22Rv1 (cell line): ENCODE data around the gene ERMP1.
"Not testable (repeated sequence)": the region's sequence is repeated elsewhere in the genome, so short reads cannot be mapped to it uniquely, and the experiment has no call there.

Experiments used
- H3K27ac ChIP-seq: fragments of 450-650 bp; 2 replicates; pipeline ENCODE4 v1.5.1; 2017
- ZFX ChIP-seq: fragments of 450-650 bp; IDR thresholded peaks from 2 replicates; pipeline ENCODE4 v1.6.1; 2017; ENCODE audit warnings: antibody characterized with exemption, borderline replicate concordance
- TF ChIP-seq, protein P1 (sequence below): fragments of 450-650 bp; IDR thresholded peaks from 2 replicates; pipeline ENCODE4 v1.5.1; 2017; ENCODE audit warnings: mild to moderate bottlenecking

Gene ERMP1

DNA sequence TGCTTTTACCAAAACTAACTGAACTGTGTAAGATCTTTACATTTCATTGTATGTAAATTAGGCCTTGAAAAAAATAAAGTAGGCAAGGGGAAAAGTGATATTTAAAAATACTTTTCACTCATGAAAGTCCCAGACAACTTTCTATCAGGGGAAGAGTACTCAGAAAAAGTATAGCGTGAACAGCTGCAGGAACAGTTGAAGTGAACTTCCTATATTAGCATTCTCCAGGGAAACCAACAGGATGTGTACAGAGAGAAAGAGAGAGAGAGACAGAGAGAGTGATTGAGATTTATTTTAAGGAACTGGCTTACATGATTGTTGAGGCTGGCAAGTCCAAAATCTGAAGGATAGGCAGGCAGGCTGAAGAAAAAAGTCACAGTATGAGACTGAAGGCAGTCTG lies 42.0 kb downstream of the ERMP1 start:
- no peak overlapping the region for H3K27ac ChIP-seq
- TF ChIP-seq, protein P1, sequence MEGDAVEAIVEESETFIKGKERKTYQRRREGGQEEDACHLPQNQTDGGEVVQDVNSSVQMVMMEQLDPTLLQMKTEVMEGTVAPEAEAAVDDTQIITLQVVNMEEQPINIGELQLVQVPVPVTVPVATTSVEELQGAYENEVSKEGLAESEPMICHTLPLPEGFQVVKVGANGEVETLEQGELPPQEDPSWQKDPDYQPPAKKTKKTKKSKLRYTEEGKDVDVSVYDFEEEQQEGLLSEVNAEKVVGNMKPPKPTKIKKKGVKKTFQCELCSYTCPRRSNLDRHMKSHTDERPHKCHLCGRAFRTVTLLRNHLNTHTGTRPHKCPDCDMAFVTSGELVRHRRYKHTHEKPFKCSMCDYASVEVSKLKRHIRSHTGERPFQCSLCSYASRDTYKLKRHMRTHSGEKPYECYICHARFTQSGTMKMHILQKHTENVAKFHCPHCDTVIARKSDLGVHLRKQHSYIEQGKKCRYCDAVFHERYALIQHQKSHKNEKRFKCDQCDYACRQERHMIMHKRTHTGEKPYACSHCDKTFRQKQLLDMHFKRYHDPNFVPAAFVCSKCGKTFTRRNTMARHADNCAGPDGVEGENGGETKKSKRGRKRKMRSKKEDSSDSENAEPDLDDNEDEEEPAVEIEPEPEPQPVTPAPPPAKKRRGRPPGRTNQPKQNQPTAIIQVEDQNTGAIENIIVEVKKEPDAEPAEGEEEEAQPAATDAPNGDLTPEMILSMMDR: no peak
- TF ChIP-seq ZFX: no peak

DNA sequence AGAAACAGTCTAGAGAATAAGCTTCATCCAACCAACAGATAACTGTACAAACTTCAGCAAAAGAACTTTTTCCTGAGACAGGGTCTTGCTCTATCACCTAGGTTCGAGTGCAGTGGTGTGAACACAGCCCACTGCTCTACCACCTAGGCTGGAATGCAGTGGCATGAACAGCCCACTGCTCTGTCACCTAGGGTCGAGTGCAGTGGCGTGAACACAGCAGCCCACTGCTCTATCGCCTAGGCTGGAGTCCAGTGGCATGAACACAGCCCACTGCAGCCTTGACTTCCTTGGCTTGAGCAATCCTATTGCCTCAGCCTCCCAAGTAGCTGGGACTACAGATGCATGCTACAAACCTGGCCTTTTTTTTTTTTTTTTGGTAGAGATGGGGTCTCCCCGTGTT lies 43.4 kb downstream of the ERMP1 start:
- TF ChIP-seq, protein P1: no peak
- no peak for TF ChIP-seq ZFX
- no peak overlapping the region for H3K27ac ChIP-seq

DNA sequence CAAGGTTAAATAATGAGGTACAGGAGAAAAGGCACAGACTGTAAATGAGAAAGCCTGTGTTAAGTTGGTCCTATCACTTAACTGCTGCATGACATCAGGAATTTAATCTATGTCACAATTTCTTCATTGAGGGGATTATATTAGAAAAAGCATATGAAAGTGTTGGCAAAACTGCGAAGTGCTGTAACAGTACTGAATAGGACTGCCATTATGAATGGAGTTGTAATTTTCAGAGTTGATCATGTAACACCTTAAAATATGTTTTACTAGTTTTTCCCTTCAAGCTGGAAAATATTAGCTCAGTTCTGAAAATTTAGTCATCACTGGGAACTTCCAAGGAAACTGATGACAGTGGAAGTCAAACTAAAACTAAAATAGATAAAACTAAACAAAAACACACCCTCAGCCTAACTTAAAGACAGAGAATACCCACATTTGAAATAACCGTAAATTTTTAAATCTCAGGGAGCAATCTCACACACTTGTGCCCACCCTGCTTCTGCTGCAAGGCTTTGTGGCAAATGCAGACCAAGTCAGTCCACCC lies 45.1 kb downstream of the ERMP1 start:
- H3K27ac ChIP-seq: no peak overlapping the region
- TF ChIP-seq, protein P1: no peak
- no peak for TF ChIP-seq ZFX

DNA sequence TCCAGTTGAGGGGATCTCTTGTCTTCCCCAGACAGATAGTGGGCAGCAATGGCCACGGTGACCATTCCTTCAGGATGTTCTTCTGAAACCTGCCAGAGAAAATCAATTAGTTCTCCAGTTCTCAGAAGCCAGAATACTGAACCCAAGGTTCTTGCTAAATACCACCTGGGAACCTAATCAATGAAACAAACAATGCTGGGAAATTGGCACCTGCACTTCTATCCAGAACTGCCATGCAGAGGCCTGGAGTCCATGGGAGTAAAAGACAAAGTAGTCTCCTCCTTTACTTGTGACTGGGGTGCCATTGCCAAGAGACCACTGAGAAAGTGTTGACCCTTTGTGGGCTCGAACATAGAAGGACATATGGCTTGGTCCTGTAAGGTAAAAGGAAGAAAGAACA lies 45.7 kb downstream of the ERMP1 start:
- TF ChIP-seq, protein P1: no peak
- no peak for TF ChIP-seq ZFX
- H3K27ac ChIP-seq: no peak overlapping the region

DNA sequence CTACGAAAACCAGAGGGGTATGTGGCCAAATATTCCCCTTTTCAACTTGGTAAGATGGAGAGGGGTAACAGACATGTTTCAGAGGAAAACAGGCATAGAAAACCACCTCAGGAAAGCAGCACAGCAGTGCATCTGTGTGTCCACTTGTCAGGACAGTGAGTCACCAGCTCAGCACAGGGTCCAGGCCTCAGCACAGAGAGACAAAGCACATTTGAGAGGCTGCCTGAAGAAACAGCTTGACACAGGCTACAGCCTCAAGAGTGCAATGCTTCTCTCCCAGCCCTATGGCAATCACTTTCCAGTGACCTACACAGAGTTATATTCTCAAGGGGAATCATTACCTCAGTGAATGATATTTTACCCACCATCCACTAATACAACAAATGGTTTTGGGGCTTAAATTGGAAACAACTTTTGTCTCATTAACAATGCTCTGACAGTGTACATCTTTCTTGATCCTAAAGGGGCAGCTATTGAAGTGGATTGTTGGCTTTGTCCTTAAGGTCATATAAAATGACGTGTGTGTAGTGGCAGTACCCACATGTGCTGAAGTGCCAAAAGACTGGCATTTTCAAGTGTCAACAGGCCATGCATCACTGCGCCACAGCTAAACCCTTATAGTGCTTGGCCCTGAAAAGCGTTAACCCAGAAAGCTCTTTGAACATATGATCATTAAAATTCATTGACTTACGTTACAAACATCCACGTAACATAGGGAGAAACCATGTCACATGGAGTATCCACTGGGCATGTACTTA lies 46.4 kb downstream of the ERMP1 start:
- H3K27ac ChIP-seq: no peak overlapping the region
- no peak for TF ChIP-seq ZFX
- TF ChIP-seq, protein P1: no peak

DNA sequence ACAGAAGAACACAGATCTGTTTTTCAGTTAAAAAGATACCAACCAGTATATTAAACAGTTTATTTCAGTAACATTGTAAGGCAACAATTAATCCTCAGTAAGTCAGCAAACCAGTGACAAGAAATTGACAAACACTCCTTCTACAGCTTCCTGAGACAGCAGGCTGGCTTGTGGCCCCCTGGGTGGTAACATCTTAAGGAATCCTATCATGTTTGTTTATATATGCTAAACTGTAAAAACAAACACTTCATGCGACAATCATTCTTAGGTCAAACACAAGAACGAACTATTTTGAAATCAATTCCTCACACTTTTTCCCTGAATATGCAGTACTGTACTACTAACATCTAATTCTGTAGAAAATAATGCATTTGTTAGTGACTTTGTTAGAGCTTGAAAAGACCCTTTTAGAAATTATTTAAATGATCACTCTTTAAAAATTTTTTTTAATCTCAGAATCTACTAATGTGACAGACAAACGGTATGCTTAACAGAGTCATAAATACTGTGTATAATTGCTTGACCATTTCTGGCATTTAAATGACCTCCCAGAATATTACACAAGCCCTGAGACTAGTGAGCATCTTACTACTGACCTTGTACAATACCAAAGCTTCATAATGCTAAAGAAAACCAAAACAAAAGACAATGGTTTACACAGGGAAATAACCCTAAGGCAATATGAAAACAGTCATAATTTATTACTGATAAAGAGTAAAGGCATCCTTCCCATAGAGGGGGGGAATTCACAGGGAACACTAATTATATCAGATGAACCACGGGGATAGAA lies 48.2 kb downstream of the ERMP1 start:
- TF ChIP-seq ZFX: no peak
- TF ChIP-seq, protein P1: no peak
- no peak overlapping the region for H3K27ac ChIP-seq

DNA sequence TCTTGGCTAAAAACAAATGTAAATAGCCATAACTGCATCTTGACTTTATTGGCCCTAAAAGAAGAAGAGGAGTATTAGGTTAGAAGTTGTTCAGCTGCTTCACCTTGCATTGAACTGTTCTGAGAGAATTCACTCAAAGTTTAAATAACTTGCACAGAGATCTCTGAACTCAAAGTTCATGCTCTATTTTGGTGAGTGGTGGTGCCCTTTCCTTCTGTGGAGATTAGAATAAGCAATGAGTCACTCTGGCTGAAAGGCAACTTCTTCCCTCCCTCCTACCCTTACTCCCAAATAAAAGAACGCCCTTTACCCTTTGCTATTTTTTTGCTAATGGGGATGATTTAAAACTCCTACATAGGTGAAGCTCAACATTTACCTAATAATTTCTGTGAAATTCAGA lies 48.9 kb downstream of the ERMP1 start:
- no peak overlapping the region for H3K27ac ChIP-seq
- no peak for TF ChIP-seq ZFX
- TF ChIP-seq, protein P1: no peak

DNA sequence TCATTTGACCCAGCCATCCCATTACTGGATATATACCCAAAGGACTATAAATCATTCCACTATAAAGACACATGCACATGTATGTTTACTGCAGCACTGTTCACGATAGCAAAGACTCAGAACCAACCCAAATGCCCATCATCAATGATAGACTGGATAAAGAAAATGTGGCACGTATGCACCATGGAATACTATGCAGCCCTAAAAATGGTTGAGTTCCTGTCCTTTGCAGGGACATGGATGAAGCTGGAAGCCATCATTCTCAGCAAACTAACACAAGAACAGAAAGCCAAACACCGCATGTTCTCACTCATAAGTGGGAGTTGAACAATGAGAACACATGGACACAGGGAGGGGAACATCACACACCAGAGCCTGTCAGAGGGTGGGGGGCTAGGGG lies 49.5 kb downstream of the ERMP1 start:
- H3K27ac ChIP-seq: not testable (repeated sequence)

DNA sequence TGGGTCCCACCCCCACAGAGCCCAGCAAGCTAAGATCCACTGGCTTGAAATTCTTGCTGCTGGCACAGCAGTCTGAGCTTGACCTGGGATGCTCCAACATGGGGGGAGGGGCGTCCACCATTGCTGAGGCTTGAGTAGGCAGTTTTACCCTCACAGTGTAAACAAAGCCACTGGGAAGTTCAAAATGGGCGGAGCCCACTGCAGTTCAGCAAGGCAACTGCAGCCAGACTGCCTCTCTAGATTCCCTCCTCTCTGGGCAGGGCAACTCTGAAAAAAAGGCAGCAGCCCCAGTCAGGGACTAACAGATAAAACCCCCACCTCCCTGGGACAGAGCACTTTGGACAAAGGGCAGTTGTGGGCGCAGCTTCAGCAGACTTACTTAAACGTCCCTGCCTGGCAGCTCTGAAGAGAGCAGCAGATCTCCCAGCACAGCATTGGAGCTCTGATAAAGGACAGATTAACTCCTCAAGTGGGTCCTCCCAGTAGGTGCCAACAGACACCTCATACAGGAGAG lies 53.2 kb downstream of the ERMP1 start:
- not testable (repeated sequence) for H3K27ac ChIP-seq
